ENCODE results near the gene FKBP8. TPM values are rescaled to one million over a fixed set of nuclear protein-coding genes. Genes with fewer than 3 reads are reported as not detected.

FKBP8 gene
- total and polyA plus RNA-seq, 8 donors, result 87.8 to 819 (median 223) TPM

DNA sequence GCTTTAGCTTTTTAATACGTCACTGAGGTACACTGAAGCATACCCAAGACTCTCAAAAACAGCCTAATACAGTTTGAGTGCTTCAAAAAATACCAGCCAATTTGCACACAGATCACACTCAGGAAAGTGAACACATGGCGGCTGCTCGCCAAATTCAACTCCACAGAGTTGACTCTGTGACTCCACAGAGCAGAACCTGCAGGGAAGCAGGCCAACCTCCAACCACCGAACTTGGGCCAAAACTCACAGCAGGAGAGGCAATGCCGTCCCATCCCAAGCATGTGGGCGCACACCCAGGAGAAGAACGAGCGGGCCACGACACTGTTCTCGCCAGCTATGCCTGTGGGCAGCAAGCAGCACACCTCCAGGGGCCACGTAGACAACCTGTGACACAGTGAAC, 42.6 kb downstream of the FKBP8 start:
- Histone ChIP-seq H3K27me3 (no peaks in the 10 kb centered on the region), H3K4me1 (peaks cover 83 to 100% (median 97%) of the 10 kb centered on the region in 4 donors), H3K9me3 (no peaks in the 10 kb centered on the region), H3K4me3 (no peak overlapping the region), H3K27ac (peak overlapping the region; percentile 13 to 75 (median 73)), H3K36me3 (no peaks in the 10 kb centered on the region)
- 30 to 59% (median 36%) methylated on average over 9 to 11 of the region's 11 CpGs for WGBS, 5 donors
- peak in 1 of 2 donors; percentile 93 for DNase-seq
- intact Hi-C loops (cut with DNase I; ENCODE audit: low total_unique reads), result no loop called here
- no peak for TF ChIP-seq POLR2A (IDR thresholded peaks at IDR 0.05)
- peak in 1 of 3 donors; percentile 15 for TF ChIP-seq POLR2AphosphoS5 (IDR thresholded peaks at IDR 0.05)

DNA sequence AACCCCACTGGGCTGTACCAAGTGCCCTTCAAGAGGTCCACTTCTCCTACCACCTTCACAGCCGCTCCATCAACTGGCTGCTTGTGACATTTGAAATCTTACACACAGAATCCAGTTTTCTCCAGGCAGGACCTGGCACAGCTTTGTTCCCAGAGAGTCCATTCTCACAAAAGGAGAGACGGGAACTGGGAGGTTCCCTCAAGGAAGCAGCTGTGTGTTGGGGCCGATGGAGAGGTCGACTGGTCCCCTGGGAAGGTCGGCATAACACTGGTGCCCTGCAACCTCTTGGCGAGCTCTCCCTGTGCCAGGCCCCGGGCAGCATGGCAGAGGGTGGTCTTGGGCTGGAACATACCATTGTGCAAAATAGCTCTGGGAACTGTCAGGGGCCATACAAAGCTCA, 43.0 kb downstream of the FKBP8 start:
- no peak for DNase-seq
- TF ChIP-seq POLR2AphosphoS5 (IDR thresholded peaks at IDR 0.05) (no peak), POLR2A (IDR thresholded peaks at IDR 0.05) (no peak), EP300 (IDR thresholded peaks at IDR 0.05) (no peak)
- TF ChIP-seq, protein P1, sequence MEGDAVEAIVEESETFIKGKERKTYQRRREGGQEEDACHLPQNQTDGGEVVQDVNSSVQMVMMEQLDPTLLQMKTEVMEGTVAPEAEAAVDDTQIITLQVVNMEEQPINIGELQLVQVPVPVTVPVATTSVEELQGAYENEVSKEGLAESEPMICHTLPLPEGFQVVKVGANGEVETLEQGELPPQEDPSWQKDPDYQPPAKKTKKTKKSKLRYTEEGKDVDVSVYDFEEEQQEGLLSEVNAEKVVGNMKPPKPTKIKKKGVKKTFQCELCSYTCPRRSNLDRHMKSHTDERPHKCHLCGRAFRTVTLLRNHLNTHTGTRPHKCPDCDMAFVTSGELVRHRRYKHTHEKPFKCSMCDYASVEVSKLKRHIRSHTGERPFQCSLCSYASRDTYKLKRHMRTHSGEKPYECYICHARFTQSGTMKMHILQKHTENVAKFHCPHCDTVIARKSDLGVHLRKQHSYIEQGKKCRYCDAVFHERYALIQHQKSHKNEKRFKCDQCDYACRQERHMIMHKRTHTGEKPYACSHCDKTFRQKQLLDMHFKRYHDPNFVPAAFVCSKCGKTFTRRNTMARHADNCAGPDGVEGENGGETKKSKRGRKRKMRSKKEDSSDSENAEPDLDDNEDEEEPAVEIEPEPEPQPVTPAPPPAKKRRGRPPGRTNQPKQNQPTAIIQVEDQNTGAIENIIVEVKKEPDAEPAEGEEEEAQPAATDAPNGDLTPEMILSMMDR (IDR thresholded peaks at IDR 0.05), result no peak
- Histone ChIP-seq H3K36me3 (no peaks in the 10 kb centered on the region), H3K27ac (peak overlapping the region; percentile 12 to 75 (median 73)), H3K4me3 (no peak overlapping the region), H3K9me3 (no peaks in the 10 kb centered on the region), H3K27me3 (no peaks in the 10 kb centered on the region), H3K4me1 (peaks cover 83 to 100% (median 97%) of the 10 kb centered on the region in 4 donors)
- intact Hi-C loops (cut with DNase I; ENCODE audit: low total_unique reads), result no loop called here
- 41 to 62% (median 48%) methylated on average over 7 of the region's 7 CpGs for whole genome bisulfite sequencing, 5 donors

DNA sequence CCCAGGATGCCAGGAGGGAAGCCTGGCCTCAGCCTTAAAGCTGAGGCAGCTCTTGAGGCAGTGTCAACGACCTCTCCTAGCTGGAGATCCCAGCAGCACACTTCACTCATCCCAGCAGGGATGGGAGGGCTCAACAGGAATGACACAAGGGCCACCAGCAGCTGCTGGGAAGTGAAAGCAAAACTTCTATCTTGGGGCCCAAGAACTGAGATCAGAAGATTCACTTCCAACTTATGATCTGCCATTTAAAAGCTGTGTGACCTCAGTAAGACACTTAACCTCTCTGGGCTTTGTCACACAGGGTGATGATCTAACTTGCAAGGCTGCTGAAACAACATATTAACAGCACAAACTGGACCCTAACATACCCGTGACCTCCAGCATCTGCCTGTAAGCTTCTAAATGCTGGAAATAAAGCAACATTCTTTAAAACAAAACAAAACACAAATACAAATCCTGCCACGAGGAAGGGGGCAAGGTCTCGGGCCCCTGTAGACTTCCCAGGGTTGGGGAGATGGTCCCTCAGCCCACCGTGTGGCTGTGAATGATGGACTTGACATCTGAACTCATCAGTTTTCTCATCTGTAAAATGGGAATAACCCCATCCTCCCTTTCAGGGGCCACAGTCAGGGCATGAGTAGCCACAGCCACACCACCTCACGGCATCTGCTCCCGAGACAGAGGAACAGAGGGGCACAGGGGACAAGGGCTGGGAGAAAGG, 44.2 kb downstream of the FKBP8 start:
- no peak for DNase-seq
- Histone ChIP-seq H3K27ac (peak overlapping the region in 4 of 5 donors; percentile 13 to 75 (median 74)), H3K27me3 (no peaks in the 10 kb centered on the region), H3K4me3 (no peak overlapping the region), H3K4me1 (peaks cover 83 to 100% (median 97%) of the 10 kb centered on the region in 4 donors), H3K9me3 (no peaks in the 10 kb centered on the region), H3K36me3 (no peaks in the 10 kb centered on the region)
- intact Hi-C loops (cut with DNase I; ENCODE audit: low total_unique reads), result no loop called here
- 70 to 87% (median 81%) methylated on average over 6 to 7 of the region's 7 CpGs for WGBS, 5 donors
- TF ChIP-seq, protein P1 (IDR thresholded peaks at IDR 0.05), result no peak
- TF ChIP-seq POLR2A (IDR thresholded peaks at IDR 0.05) (no peak), EP300 (IDR thresholded peaks at IDR 0.05) (no peak), POLR2AphosphoS5 (IDR thresholded peaks at IDR 0.05) (no peak)

DNA sequence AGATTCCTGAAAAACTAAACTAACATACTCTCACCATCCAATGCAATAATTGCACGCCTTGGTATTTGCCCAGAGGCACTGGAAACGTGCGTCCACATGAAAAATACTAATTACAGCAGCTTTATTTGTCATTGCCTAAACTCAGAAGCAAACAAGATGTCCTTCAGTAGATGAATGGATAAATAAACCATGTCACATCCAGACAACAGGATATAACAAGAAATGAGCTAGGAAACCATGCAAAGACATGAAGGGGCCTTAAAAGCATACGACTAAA, 46.5 kb downstream of the FKBP8 start:
- Histone ChIP-seq H3K27me3 (no peaks in the 10 kb centered on the region), H3K27ac (peak overlapping the region in 3 of 5 donors; percentile 15 to 70 (median 50)), H3K4me3 (no peak overlapping the region), H3K4me1 (peaks cover 78 to 99% (median 95%) of the 10 kb centered on the region in 4 donors), H3K9me3 (no peaks in the 10 kb centered on the region), H3K36me3 (no peaks in the 10 kb centered on the region)
- no peak for DNase-seq
- intact Hi-C loops (cut with DNase I; ENCODE audit: low total_unique reads), result no loop called here
- WGBS, 5 donors, result 69 to 81% (median 77%) methylated on average over 4 of the region's 4 CpGs
- TF ChIP-seq POLR2A (IDR thresholded peaks at IDR 0.05) (no peak), POLR2AphosphoS5 (IDR thresholded peaks at IDR 0.05) (no peak)

DNA sequence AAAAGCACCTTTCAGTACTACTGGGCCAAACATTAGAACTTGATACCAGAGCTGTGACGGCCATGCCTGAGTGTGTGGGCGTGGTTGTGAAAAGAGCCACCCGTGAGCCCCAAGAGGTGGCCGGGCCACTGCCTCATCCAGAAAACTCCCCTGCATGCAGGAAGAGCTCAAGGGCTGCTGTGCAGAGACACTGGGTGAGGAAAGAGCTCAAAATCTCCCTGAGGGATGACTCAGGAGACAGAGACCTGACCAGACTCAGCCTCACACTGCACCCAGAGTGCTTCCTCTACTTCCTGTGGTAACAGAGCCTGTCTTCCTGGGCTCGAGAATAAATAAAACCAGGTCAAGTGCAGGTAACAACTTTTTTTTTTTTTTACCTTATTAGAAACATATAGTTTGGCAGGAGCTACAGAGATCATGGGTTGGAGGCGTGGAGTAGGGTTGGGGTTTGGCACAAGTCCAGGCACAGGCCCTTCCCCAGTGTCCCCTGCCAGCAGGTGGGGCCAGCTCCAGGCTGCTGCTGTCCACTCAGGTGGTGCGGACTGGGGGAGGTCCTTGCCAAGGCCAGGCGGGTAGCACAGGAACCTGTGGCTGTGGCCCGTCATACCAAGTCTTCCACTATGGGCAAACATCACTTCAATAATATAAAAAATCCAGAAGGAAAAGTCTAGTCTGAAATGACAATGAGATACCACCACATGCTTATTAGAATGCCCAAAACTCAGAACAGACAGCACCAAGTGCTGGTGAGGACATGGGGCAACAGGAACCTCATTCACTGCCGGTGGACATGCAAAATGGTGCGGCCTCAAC, 47.0 kb downstream of the FKBP8 start:
- 25 to 52% (median 43%) methylated on average over 11 of the region's 11 CpGs for WGBS, 5 donors
- peaks cover 72 to 98% (median 90%) of the 10 kb centered on the region in 4 donors for H3K4me1 ChIP-seq
- DNase-seq, result peak; percentile 70 to 89
- no peak overlapping the region for H3K4me3 ChIP-seq
- TF ChIP-seq, protein P1 (IDR thresholded peaks at IDR 0.05), result no peak
- TF ChIP-seq POLR2AphosphoS5 (IDR thresholded peaks at IDR 0.05), result peak in 2 of 3 donors; percentile 6 to 31
- no peaks in the 10 kb centered on the region for H3K9me3 ChIP-seq
- intact Hi-C loops (cut with DNase I; ENCODE audit: low total_unique reads), result no loop called here
- H3K36me3 ChIP-seq, result no peaks in the 10 kb centered on the region
- H3K27me3 ChIP-seq, result no peaks in the 10 kb centered on the region
- peak overlapping the region; percentile 50 to 70 (median 58) for H3K27ac ChIP-seq
